RWPE2 (cell line): ENCODE data around the gene ERCC8.

Source experiments
- ATAC-seq: fragments of 200-7000 bp; cut with Tn5 transposase; 3 replicates; pipeline ENCODE4 v1.9.1; 2021; ENCODE audit warnings: low read depth
- DNase-seq: peaks from one replicate; pipeline ENCODE4 v3.0.0-alpha.2; 2020; ENCODE audit warnings: low spot score
- H3K27ac ChIP-seq: fragments of 450-650 bp; 2 replicates; pipeline ENCODE4 v1.5.1; 2017; ENCODE audit warnings: mild to moderate bottlenecking; ENCODE audit not compliant: poor library complexity, severe bottlenecking
- H3K27me3 ChIP-seq: fragments of 250-450 bp; sonication (Bioruptor Pico); 2 replicates; pipeline ENCODE4 v1.5.1; 2021; ENCODE audit warnings: mild to moderate bottlenecking, moderate library complexity; ENCODE audit not compliant: insufficient read depth, poor library complexity, severe bottlenecking
- H3K36me3 ChIP-seq: fragments of 250-450 bp; sonication (Bioruptor Pico); 2 replicates; pipeline ENCODE4 v1.5.1; 2020; ENCODE audit warnings: low read depth, mild to moderate bottlenecking, moderate library complexity
- H3K4me1 ChIP-seq: fragments of 250-450 bp; sonication (Bioruptor Pico); 2 replicates; pipeline ENCODE4 v1.5.1; 2021; ENCODE audit warnings: mild to moderate bottlenecking, moderate library complexity; ENCODE audit not compliant: insufficient read depth, poor library complexity, severe bottlenecking
- H3K4me3 ChIP-seq: fragments of 250-450 bp; sonication (Bioruptor Pico); 2 replicates; pipeline ENCODE4 v1.5.1; 2021; ENCODE audit warnings: mild to moderate bottlenecking, moderate library complexity; ENCODE audit not compliant: severe bottlenecking
- H3K9me3 ChIP-seq: fragments of 250-450 bp; sonication (Bioruptor Pico); 2 replicates; pipeline ENCODE4 v1.5.1; 2021; ENCODE audit warnings: mild to moderate bottlenecking, moderate library complexity; ENCODE audit not compliant: severe bottlenecking
- TF ChIP-seq, protein P1 (sequence below): fragments of 450-650 bp; IDR thresholded peaks from one replicate; pipeline ENCODE4 v1.5.1; 2017; ENCODE audit warnings: mild to moderate bottlenecking, moderate library complexity; ENCODE audit not compliant: poor library complexity, severe bottlenecking

Gene ERCC8

DNA sequence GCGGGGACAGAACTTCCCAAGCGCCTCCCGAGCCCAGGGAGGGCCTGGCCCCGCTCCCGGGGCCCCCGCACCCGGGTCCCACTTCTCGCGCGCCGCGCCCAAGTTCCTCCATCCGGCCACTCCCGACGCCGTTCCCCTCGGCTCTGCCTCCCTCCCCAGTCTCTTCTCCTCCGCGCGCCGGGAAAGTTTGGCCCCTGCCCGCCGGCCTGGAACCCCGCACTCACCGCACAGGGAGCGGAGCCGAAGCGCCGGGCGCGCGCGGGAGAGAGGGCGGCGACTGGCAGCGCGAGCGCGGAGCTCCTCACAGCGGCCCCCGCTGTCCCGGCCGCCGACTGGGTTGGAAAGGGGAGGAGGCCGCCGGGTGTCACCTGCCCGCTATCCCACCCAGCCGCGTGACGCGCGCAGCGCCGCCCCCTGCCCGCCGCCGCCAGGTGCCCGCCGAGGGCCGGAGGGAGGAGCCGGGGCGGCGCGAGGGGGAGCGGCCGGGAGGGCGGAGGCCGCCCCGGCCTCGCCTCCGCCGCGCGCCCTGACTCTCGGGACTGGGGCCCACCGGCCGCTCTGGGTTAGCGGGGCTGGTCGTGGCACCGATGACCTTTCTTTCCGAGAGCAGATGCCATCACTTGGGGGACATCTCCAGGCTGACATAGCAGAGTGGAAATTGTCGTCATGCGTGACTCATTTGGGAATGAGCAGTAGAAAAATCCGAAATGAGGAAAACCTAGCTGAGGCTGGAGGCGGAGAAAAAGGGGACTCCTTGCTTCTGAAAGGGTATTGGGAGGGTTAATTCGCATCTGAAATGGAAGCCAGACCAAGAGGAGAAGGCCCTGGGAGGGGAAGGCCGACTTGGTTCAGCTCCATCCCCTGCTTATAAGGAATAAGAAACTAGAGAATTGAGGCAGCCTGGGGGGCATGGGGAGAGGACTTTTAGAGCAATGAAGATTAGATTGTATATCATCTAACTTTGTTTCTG lies 100.6 kb downstream of the ERCC8 start, which contains the start of gene ELOVL7:
TSS of gene ELOVL7 (minus strand) at position 334 of the 970 bp plus-strand sequence. CDS start 56,872 bp downstream, outside the sequence.
- H3K27ac ChIP-seq, result no peak within 1 kb of the TSS
- H3K27me3 ChIP-seq, result no peaks in the 10 kb centered on the region
- no peaks in the 10 kb centered on the region for H3K36me3 ChIP-seq
- H3K4me3 ChIP-seq, result peak within 1 kb of the TSS; percentile 78
- TF ChIP-seq, protein P1, sequence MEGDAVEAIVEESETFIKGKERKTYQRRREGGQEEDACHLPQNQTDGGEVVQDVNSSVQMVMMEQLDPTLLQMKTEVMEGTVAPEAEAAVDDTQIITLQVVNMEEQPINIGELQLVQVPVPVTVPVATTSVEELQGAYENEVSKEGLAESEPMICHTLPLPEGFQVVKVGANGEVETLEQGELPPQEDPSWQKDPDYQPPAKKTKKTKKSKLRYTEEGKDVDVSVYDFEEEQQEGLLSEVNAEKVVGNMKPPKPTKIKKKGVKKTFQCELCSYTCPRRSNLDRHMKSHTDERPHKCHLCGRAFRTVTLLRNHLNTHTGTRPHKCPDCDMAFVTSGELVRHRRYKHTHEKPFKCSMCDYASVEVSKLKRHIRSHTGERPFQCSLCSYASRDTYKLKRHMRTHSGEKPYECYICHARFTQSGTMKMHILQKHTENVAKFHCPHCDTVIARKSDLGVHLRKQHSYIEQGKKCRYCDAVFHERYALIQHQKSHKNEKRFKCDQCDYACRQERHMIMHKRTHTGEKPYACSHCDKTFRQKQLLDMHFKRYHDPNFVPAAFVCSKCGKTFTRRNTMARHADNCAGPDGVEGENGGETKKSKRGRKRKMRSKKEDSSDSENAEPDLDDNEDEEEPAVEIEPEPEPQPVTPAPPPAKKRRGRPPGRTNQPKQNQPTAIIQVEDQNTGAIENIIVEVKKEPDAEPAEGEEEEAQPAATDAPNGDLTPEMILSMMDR, result peak; percentile 86
- H3K4me1 ChIP-seq, result no peaks in the 10 kb centered on the region
- DNase-seq (peak; percentile 92), ATAC-seq (peak; percentile 92)
- H3K9me3 ChIP-seq, result no peaks in the 10 kb centered on the region

DNA sequence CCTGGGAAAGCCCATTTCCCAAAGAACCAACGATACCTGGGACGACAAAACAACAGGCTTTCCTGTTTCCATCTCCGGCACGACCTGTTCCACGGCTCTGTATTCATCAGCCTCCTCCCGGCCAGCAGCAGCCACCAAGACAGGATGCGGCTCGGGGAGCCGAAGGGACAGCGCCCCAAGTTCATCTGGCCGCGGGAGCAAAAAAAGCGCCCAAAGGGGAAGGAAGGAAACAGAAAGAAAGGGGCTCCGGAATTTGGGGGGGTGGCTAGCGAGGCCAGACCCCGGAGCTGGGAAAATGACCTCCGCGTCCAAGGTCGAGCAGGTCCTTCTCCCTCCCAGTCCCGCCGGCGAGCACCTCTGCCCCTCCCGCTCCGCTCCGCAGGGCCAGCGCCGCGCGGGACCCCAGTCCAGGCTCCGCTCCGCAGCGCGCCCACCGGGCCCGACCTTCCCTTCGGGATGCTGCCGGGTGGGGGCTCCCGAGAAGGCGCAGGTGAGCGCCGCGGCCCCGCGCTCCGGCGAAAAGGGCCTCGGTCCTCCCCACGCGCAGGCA lies 101.4 kb downstream of the ERCC8 start:
- TF ChIP-seq, protein P1, result no peak
- H3K36me3 ChIP-seq, result no peaks in the 10 kb centered on the region
- ATAC-seq (peak; percentile 47), DNase-seq (no peak)
- H3K27ac ChIP-seq, result no peak overlapping the region
- peak overlapping the region; percentile 78 for H3K4me3 ChIP-seq
- H3K9me3 ChIP-seq, result no peaks in the 10 kb centered on the region
- no peaks in the 10 kb centered on the region for H3K27me3 ChIP-seq
- H3K4me1 ChIP-seq, result no peaks in the 10 kb centered on the region

DNA sequence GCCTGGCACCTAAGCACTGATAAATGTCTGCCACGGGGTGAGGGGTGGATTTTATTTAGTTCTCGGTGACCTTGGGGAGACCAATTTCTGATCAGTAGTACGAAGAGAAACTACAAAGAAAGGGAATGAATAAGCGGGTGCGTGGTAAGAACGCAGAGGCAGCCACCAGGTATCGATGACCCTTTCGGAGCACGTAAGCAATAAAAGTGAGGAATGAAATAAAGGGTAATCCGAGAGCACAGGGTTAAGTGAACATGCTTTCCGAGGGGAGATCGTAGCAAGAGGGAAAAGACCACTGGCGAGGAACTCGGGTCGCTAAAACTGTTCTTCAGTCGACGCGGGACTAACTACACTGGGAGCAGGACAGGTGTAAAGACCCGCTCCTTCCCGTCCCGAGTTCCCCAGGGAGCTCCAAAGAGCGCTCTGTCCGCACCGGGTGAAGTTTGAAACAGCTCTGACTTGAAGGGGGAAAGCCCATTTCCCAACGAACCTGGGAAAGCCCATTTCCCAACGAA lies 101.9 kb downstream of the ERCC8 start:
- no peaks in the 10 kb centered on the region for H3K36me3 ChIP-seq
- peak overlapping the region; percentile 78 for H3K4me3 ChIP-seq
- DNase-seq (no peak), ATAC-seq (peak; percentile 35)
- H3K9me3 ChIP-seq, result no peaks in the 10 kb centered on the region
- no peaks in the 10 kb centered on the region for H3K4me1 ChIP-seq
- TF ChIP-seq, protein P1, result no peak
- no peak overlapping the region for H3K27ac ChIP-seq
- H3K27me3 ChIP-seq, result no peaks in the 10 kb centered on the region

DNA sequence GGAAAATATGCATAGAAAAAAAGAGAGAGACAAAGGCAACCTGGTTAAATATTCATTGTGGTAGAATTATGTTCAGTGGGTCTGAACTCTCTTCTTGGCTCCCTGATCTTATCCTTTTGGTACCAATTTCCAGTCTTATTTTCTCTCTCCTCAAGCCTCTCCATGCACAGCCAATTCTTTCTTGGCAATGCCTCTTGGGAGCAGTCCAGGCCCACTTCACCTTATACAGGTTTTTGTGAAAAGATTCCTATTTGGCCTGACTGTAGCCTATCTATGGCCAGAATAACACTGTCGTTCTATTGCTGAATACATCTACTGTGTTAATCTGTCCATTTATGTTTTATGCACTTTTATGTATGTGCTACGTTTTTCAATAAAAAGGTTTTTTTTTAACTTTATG lies 103.5 kb downstream of the ERCC8 start:
- Histone ChIP-seq H3K36me3 (no peaks in the 10 kb centered on the region), H3K4me3 (no peak overlapping the region), H3K9me3 (no peaks in the 10 kb centered on the region), H3K27me3 (no peaks in the 10 kb centered on the region), H3K27ac (no peak overlapping the region), H3K4me1 (no peaks in the 10 kb centered on the region)
- DNase-seq (no peak), ATAC-seq (no peak)
- TF ChIP-seq, protein P1, result no peak
